ENCODE data around the gene NOL8. TPM values are rescaled to one million over a fixed set of nuclear protein-coding genes. Genes with fewer than 3 reads are reported as not detected.

NOL8 gene
- total RNA-seq, result 19.8 and 28.6 TPM in 2 replicates

DNA sequence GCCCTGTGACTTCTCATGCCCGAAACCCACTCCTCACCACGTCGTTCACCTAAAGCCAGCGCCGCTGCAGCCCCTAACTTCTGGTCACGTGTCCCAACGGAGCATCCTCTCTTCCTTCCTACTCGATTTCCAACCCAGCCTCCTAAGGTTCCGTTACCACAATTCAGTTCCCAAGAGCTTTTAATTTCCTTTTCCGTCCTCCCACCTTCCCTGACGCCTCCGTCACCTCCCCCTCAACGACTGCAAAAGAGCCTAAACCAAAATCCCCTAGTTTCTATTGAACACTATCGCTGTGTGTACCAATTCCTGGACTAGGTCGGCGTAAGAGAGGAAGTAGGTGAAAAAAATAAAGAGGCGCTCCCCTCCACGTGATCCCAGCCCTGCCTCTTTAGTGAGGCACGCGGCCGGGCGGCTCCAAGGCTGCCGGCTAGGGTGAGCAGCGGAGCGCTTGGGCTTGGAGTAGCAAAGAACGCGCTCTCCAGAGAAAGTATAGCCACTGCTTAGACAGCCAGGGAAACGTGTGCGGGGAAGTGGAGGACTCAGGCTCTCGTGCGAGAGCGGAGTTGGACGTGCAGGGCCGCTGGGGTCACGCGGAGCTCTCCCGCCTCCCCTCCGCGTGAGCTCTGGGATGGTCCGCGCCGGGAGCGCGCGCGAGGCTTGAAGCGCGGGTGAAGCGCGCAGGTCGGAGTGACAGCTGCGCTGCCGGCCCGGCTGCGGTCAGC is at the start of gene NOL8, which contains the start of gene CENPP:
Gene NOL8, minus strand, starts transcription at position 82 of the 722 bp plus-strand sequence. CDS start 1,189 bp downstream, outside the sequence.
Gene CENPP, plus strand, starts transcription at position 685 of the 722 bp plus-strand sequence.

DNA sequence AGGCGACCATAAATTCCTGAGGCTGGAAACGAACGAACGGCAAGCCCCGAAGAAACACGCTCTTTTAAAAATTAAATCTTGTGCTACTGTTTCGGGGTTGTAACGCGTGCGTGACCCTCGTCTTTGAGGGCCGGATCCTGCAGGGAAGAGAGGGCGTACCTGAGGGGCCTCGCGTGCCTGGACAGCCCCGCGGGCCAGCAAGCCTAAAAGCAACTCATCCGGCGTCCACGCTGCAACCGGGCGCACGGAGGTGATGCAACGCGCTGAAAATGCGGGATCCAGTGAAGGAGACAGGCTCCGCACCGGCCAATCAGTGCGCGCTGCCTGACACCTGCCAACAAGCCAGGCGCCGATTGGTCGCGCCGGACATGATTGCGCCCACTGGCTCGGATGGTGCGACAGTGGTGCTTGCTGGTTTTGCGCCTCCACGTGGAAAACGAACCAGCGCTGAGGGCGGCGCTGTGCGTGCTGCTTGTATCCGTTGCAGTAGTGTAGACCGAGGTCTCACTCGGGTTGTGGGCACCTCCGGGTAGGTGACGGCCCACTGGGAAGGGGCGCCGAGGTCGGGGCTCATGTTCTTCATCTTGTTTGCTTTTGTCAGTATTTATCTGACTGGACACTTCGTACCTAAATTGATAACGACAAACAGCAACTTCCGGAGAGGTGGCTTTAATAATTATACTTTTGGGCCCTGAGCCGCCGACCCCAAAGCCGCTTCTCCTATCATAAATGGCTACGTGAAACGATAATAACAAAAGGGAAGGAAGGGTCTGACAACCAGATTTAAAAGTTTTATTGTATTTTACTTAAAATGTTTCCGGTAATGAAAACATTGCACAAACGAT is 31.5 kb downstream of the NOL8 start, which contains the start of gene IARS1:
Gene IARS1, minus strand, starts transcription at position 246 of the 845 bp plus-strand sequence. CDS start 4,278 bp downstream, outside the sequence.

Other genes with a start within 250 kb of the NOL8 start
- 84.9 and 108 TPM in 2 replicates for gene SPTLC1, start 209.9 kb downstream of the NOL8 start, total RNA-seq
- 234 and 239 TPM in 2 replicates for gene IARS1, start 31.7 kb downstream of the NOL8 start, total RNA-seq
- gene CENPP, start 603 bp upstream of the NOL8 start, total RNA-seq, result 2.0 and 4.1 TPM in 2 replicates
- gene OGN, start 79.2 kb upstream of the NOL8 start, total RNA-seq, result under 0.01 TPM in 1 of 2 replicates, not detected in the other
- gene OMD, start 99.1 kb upstream of the NOL8 start, total RNA-seq, result 0.94 TPM in 1 of 2 replicates, not detected in the other
- gene ASPN, start 157.2 kb upstream of the NOL8 start, total RNA-seq, result 1.8 TPM in 1 of 2 replicates, not detected in the other
- 0.18 and 0.38 TPM in 2 replicates for gene ECM2, start 210.6 kb upstream of the NOL8 start, total RNA-seq

Measured in endothelial cell of coronary artery (primary cell).